Urinary bladder (tissue), 4 donors: ENCODE measurements around the gene TRAF1. TPM values are rescaled to one million over a fixed set of nuclear protein-coding genes. Genes with fewer than 3 reads are reported as not detected.

ENCODE experiments used
- DNase-seq: peaks from one replicate; pipeline ENCODE4 v3.0.0-alpha.2; 2015; ENCODE audit errors: extremely low spot score
- H3K27ac ChIP-seq: one replicate; pipeline ENCODE4 v1.5.1; 2013; ENCODE audit warnings: low read depth, mild to moderate bottlenecking, moderate library complexity
- H3K36me3 ChIP-seq: one replicate; pipeline ENCODE4 v1.6.1; 2013; ENCODE audit warnings: mild to moderate bottlenecking, moderate library complexity; ENCODE audit not compliant: insufficient read depth
- H3K4me1 ChIP-seq: one replicate; pipeline ENCODE4 v1.6.1; 2013; ENCODE audit warnings: mild to moderate bottlenecking, moderate library complexity; ENCODE audit not compliant: insufficient read depth
- H3K4me3 ChIP-seq: one replicate; pipeline ENCODE4 v1.5.1; 2013; ENCODE audit warnings: low read depth, low read length
- WGBS: extraction: QIAGEN DNeasy Blood & Tissue Kit; methylation state at CpG from one replicate; pipeline ENCODE4 v1.1.7; 2013; 5-methylcytosine and 5-hydroxymethylcytosine counted together
- polyA plus RNA-seq: library from polyadenylated mRNA; stranded (reverse); fragments of 200-250 nt; gene quantifications from one replicate; pipeline ENCODE4 v1.2.3, GENCODE V29; 2013
- total RNA-seq: library from RNA; depleted of rRNA; stranded (reverse); fragments of >200 nt; gene quantifications from one replicate; pipeline ENCODE4 v1.2.3, GENCODE V29; 2014
- donor health status: healthy with polysubstance abuse.
- donor health status: healthy.

TRAF1 gene
- total and polyA plus RNA-seq, 2 donors = 4.5 to 5.3 TPM

DNA sequence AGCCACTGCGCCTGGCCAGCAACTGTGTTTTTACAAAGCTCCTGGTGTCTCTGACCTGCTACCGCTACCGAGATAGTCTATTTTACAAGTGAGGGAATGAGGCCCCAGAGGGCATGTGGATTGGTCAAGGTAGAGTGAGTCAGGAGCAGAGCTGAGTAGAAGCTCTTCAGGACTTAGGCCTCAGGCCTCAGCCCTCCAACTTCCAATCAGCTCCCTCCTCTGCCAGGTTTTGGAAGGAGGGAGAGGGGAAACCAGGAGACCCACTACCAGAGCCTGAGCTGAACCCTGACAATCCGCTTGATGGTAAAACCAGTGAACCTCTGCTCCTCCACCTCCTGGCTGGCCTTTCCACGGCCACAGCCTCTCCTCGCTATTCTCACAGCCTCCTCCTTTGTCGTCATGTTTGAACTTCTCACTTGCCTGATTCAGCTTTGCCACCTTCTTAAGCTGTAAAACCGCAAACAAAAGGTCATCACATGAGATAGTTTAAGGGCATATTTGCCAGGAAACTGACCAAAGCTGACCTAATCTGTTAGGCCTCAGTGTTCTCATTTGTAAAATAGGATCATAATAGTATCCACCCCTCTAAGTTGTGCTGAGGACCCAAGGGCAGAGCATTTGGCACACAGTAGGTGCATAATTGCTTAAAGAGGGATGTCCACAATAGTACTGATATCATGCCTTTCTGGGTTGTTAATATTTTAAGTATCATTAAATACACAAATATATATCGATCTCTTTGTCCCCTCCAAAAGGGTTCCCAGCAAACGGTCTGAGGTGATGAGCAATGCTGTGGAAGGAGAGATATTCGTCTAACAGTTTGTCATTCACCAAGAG lies 1.7 kb downstream of the TRAF1 start:
- Histone ChIP-seq H3K4me1 (no peaks in the 10 kb centered on the region), H3K27ac (no peak overlapping the region), H3K4me3 (no peak overlapping the region), H3K36me3 (no peaks in the 10 kb centered on the region)
- WGBS = 89% methylated on average over 11 of the region's 11 CpGs
- no peak for DNase-seq

GRCh38 chr9:120923620-120924328 lies 2.8 kb downstream of the TRAF1 start:
- no peaks in the 10 kb centered on the region for H3K36me3 ChIP-seq
- 94% methylated on average over 11 of the region's 11 CpGs for WGBS
- no peak for DNase-seq
- H3K4me3 ChIP-seq = no peak overlapping the region
- H3K4me1 ChIP-seq = no peaks in the 10 kb centered on the region
- H3K27ac ChIP-seq = peak overlapping the region; percentile 12

GRCh38 chr9:120922404-120923195 lies 4.0 kb downstream of the TRAF1 start:
- DNase-seq = no peak
- no peak overlapping the region for H3K4me3 ChIP-seq
- WGBS = 74% methylated on average over 7 of the region's 7 CpGs
- no peaks in the 10 kb centered on the region for H3K36me3 ChIP-seq
- peak overlapping the region; percentile 59 for H3K27ac ChIP-seq
- H3K4me1 ChIP-seq = no peaks in the 10 kb centered on the region

DNA sequence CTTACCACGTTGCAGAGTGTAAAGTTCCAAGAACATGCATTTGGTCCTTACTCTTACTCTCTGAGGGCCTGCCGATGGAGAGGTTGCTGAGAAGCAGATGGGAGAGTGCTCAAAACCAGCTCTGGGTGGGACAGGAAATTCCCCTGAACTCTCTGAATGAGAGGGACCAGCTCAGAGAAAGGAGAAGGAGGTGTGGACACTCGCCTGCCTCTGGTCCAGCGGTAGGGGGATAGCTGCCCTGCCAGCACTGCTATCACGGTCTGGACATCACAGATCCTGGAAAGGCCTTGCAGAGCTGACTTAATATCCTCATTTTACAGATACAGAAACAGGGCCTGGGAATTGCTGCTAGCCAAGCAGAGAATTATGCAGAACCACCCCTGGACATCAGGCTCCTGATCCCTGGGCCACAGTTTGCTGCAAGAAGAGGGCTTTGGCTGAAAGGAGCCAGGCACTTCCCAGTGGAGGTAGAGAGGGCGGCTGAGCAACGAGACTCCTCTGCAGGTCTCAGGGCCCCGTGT lies 4.9 kb downstream of the TRAF1 start:
- H3K36me3 ChIP-seq = no peaks in the 10 kb centered on the region
- H3K4me1 ChIP-seq = no peaks in the 10 kb centered on the region
- H3K4me3 ChIP-seq = no peak overlapping the region
- no peak for DNase-seq
- peak overlapping the region; percentile 4 for H3K27ac ChIP-seq
- 32% methylated on average over 8 of the region's 8 CpGs for WGBS

DNA sequence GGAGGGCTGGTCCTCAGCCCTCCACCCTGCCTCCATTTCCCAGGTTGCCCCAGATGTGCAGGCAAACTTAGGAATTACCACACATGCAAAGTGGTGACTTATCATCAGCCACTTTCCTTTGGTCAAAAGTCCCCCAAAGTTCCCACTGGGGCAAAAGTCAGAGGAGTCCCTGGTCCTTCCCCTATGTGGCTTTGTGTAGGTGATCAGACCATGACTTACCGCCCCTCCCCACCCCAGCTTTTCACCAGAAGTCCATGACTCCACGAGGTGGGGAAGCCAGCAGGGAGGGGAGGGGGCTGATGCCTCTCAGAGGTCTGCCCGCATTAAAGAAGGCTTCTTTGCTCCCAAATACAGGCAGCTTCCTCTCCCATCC lies 5.8 kb downstream of the TRAF1 start:
- Histone ChIP-seq H3K4me3 (no peak overlapping the region), H3K27ac (peak overlapping the region; percentile 71), H3K36me3 (no peaks in the 10 kb centered on the region), H3K4me1 (no peaks in the 10 kb centered on the region)
- WGBS = 69% methylated on average over 3 of the region's 3 CpGs
- DNase-seq = no peak

DNA sequence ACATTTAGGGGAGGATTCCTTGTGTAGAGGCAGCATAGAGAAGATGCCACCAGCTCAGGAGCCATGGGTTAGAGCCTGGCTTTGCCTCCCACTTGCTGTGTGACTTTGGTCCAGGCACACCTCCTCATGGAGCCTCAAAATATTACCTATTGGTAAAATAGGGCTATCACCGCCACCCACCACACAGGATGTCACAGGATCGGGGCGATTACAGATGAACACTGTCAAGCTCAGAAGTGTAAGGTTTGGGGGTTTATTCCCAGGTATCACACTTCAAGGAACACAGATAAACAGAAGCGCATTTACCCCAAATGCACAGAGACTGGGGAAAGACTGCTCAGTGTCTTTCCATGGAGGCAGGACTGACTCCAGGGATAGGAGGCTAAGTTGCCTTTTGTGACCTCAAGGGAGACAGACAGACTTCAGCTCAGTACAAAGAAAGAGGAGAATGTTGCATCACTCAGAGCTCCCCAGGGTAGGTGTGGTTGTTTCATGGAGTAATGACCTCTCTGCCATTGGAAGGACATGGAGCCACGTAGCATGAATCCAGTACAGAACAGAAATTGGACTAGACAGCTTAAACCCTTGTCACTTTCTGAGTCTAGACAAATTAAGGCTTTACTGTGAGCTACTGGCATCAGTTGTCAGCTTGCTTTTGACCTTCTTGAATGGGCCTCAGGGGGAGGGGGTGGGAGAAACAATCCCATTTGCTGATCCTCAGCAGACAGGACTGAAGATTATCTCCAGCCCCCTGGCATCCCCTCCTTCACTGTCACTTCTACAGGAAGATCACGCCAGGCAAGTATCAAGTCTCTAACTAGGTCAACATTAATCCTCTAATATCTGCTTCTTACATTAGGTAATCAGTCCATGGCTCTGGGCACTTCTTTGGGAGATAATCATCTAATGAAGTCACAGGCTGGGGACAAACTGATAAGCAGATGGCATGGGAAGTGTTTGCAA lies 6.5 kb downstream of the TRAF1 start:
- Histone ChIP-seq H3K4me1 (no peaks in the 10 kb centered on the region), H3K4me3 (no peak overlapping the region), H3K27ac (peak overlapping the region; percentile 71), H3K36me3 (no peaks in the 10 kb centered on the region)
- no peak for DNase-seq
- 90% methylated on average over 6 of the region's 6 CpGs for WGBS

DNA sequence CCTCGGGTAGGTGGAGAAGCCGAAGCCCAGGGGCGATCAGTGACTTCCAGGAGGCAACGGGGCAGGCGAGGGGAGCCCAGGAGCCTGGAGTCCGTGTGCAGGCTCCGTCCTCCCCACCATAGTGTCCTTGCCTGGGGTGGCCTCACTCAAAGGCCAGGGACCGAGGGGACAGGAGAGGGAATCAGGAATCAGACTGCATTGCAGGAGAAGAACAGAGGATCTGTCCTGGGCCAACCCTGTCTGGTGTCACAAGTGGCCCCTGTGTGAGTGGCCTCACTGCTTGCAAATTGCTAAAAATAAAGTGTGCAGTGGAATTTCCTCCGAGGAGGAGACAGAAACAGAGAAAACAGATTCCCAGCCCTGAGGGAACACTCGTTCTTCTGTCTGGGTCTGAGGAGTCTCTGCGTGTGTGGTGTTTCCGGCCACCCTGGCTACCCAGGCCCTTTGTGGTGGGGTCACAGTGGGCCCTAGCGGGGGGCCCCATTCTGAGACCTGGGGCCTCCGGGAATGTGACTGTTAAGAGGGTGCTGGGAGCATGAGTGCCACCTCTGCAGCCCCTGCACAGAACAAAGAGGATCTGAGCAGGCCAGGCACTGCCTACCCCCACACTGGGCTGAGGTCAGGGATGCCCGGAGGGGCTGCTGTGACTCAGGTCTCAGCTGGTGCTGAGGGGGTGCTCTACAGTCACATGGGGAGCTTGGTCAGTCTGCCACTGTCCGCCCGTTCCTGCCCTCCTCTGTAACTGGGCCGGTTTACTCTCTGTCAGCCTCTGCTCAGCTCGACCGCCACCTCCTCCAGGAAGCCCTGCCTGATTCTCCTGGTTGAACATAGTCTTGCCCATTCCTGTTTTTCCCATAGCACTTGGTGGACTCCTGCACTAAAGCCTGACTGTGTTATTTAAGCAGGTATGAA lies 7.4 kb downstream of the TRAF1 start:
- WGBS = 76% methylated on average over 20 of the region's 20 CpGs
- no peaks in the 10 kb centered on the region for H3K4me1 ChIP-seq
- H3K27ac ChIP-seq = peak overlapping the region; percentile 11
- DNase-seq = no peak
- no peak overlapping the region for H3K4me3 ChIP-seq
- H3K36me3 ChIP-seq = no peaks in the 10 kb centered on the region

DNA sequence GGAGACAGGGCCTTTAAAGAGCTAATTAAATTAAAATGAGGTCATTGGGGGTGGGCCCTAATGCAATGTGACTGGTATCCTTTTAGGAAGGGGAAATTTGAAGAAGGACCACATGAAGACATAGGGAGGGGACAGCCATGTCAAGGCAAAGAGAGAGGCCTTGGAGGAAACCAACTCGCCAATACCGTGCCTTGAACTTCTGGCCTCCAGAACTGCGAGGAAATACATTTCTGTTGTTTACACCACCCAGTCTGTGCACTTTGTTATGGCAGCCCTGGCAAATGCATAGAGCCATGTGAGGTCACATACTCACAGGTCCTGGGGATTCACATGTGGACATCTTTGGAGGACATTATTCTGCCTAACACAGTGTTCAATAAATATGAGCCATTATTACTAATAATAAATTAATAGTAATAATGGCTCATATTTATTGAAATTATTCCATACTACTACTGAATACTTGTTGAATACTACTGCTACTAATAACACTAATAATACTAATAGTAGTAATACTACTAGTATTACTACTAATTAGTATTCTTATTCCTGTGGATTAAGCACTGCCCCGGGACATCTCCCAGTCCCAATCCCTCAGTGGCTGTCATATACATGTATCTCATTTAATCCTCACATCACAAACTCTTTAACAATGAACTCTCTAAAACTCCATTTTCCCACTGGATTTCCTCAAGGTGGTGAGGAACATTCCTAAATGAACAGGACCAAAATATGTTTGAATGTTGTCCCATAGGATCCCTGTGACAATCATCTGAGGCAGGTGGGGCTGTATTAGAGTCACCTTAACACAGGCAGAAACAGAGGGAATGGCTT lies 8.4 kb downstream of the TRAF1 start:
- H3K4me1 ChIP-seq = no peaks in the 10 kb centered on the region
- H3K27ac ChIP-seq = no peak overlapping the region
- 95% methylated on average over 4 of the region's 4 CpGs for WGBS
- no peak overlapping the region for H3K4me3 ChIP-seq
- DNase-seq = no peak
- H3K36me3 ChIP-seq = no peaks in the 10 kb centered on the region

GRCh38 chr9:120916991-120917880 lies 9.4 kb downstream of the TRAF1 start:
- no peaks in the 10 kb centered on the region for H3K4me1 ChIP-seq
- WGBS = 85% methylated on average over 8 of the region's 8 CpGs

DNA sequence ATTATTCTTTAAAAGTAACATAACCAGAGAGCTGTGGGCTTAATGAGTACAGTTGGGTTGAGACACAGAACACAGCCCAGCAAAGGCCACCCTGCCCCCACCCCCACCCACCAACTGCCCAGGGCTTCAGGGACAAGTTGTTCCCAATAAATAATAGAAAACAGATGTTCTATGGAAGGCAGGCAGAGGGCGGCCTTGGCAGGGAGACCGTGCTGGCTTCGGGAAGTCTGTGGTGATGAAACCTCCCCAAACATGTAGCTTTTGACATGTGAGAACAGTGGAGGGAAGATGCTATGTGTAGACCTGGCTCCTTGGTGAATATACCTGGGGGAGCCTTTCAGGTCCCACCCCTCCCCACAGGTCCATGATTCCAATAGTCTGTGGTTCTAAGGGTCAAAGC lies 10.0 kb downstream of the TRAF1 start:
- 30% methylated on average over 3 of the region's 3 CpGs for WGBS
- H3K36me3 ChIP-seq = no peaks in the 10 kb centered on the region
- DNase-seq = no peak
- no peak overlapping the region for H3K4me3 ChIP-seq
- H3K4me1 ChIP-seq = no peaks in the 10 kb centered on the region
- no peak overlapping the region for H3K27ac ChIP-seq

More at GRCh38 chr9:120916991-120917880, 9.4 kb downstream of the TRAF1 start:
- no peak for DNase-seq
- no peak overlapping the region for H3K4me3 ChIP-seq
- no peaks in the 10 kb centered on the region for H3K36me3 ChIP-seq
- H3K27ac ChIP-seq = no peak overlapping the region
